ENCODE data around the gene SLC26A1.

DNA sequence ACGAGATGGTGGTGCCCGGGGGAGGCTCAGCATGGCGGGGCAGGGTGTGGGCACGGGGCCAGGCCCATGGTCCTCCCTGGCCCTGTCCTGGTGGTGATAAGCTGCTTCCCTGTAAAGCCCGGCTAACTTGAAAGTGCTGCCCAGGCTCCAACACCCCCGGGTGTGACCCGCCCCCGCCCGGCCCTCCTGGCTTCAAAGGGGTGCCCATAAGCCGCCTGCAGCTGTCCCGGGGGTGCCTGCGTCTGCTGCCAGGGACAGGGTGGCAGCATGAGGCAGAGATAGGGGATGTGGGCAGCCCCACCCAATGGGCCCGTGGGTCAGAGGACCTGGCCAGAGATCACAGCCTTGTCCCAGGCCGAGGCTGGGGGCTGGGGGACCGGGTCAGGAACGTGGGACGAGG is 36.3 kb upstream of the SLC26A1 start:
- TF ChIP-seq, protein P1, sequence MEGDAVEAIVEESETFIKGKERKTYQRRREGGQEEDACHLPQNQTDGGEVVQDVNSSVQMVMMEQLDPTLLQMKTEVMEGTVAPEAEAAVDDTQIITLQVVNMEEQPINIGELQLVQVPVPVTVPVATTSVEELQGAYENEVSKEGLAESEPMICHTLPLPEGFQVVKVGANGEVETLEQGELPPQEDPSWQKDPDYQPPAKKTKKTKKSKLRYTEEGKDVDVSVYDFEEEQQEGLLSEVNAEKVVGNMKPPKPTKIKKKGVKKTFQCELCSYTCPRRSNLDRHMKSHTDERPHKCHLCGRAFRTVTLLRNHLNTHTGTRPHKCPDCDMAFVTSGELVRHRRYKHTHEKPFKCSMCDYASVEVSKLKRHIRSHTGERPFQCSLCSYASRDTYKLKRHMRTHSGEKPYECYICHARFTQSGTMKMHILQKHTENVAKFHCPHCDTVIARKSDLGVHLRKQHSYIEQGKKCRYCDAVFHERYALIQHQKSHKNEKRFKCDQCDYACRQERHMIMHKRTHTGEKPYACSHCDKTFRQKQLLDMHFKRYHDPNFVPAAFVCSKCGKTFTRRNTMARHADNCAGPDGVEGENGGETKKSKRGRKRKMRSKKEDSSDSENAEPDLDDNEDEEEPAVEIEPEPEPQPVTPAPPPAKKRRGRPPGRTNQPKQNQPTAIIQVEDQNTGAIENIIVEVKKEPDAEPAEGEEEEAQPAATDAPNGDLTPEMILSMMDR (optimal IDR thresholded peaks at IDR 0.05 in 1 of 3, IDR thresholded peaks at IDR 0.05 in 1 of 3, conservative IDR thresholded peaks at IDR 0.05 in 1 of 3; ENCODE audit: extremely low read depth in 1 of 3, insufficient read depth in 2 of 3, low read length in 3 of 3), result no peak
- TF ChIP-seq EZH2 (IDR thresholded peaks at IDR 0.05; ENCODE audit: low read length), result no peak
